Muscle of leg (tissue), 11 donors: ENCODE results near the gene MAS1L. TPM values are rescaled to one million over a fixed set of nuclear protein-coding genes. Genes with fewer than 3 reads are reported as not detected.
A peak's percentile ranks its signal among the peaks of the same experiment; 100 is the strongest.

Source experiments
- DNase-seq: peaks from one replicate; pipeline ENCODE4 v3.0.0; 2013
- H3K27ac ChIP-seq: one replicate; pipeline ENCODE4 v1.5.1; 2013; ENCODE audit warnings: mild to moderate bottlenecking, low read length, control low read depth
- H3K27me3 ChIP-seq: one replicate; pipeline ENCODE4 v1.6.1; 2013; ENCODE audit warnings: low read length; ENCODE audit not compliant: control insufficient read depth, insufficient read depth
- H3K36me3 ChIP-seq: one replicate; pipeline ENCODE4 v1.6.1; 2013; ENCODE audit warnings: low read length; ENCODE audit not compliant: control insufficient read depth, insufficient read depth
- H3K4me1 ChIP-seq: one replicate; pipeline ENCODE4 v1.6.1; 2013; ENCODE audit warnings: low read length; ENCODE audit not compliant: control insufficient read depth, insufficient read depth
- H3K4me3 ChIP-seq: one replicate; pipeline ENCODE4 v1.5.1; 2013; ENCODE audit warnings: low read length, control low read depth
- H3K9me3 ChIP-seq: replicated peaks from 2 replicates; pipeline ENCODE4 v1.6.1; 2013; ENCODE audit warnings: low read depth, low read length; ENCODE audit not compliant: control insufficient read depth
- WGBS: methylation state at CpG from one replicate; pipeline ENCODE4 v1.1.5; 2013; ENCODE audit warnings: missing lambda C conversion rate; ENCODE audit not compliant: insufficient coverage; 5-methylcytosine and 5-hydroxymethylcytosine counted together
- polyA plus RNA-seq, 8 donors: library from polyadenylated mRNA; unstranded; fragments of 120-200 nt; gene quantifications; one replicate each; pipeline versions ENCODE4 v1.2.1 to v1.2.3, GENCODE V29; 2013; ENCODE audit warnings: inconsistent platforms in 1 of 8, low replicate concordance in 1 of 8; ENCODE audit not compliant: insufficient read length in 8 of 8, insufficient read depth in 1 of 8
- total RNA-seq: library from RNA; stranded (reverse); fragments of 120-200 nt; gene quantifications from one replicate; pipeline ENCODE4 v1.2.4, GENCODE V29; 2013

The MAS1L gene
- total and polyA plus RNA-seq, 9 donors: not detected

DNA sequence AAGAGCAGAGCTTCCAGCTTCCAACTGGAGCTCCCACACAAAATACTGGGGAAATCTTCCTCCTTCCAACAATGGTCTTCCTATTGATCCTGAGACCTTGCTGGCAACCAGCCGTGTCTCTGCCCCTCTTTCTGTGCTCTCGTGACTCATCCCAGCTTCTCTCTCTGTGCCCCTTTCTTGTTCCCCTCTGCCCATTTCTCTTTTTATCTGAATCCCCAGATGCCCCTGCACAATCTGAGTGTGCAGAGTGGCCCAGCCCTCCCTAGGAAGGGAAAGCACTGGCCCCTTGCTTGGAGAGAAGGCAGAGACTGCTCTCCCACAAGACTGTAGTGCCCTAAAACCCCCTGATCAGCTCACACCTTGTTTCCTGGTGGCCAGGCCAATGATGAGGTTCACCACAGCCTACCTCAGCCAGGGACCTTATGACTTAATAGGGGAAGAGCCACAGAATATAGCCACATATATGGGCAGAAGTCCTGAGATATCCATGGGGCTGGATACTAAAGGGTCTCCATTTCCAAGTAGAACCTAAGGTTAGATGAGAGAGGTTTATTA, 23.1 kb upstream of the MAS1L start:
- Histone ChIP-seq H3K36me3 (no peaks in the 10 kb centered on the region), H3K4me3 (no peak overlapping the region), H3K4me1 (no peaks in the 10 kb centered on the region), H3K27me3 (peaks cover 3% of the 10 kb centered on the region), H3K27ac (no peak overlapping the region), H3K9me3 (no peaks in the 10 kb centered on the region)
- 78% methylated on average over 1 of the region's 2 CpGs for WGBS
- DNase-seq: no peak

DNA sequence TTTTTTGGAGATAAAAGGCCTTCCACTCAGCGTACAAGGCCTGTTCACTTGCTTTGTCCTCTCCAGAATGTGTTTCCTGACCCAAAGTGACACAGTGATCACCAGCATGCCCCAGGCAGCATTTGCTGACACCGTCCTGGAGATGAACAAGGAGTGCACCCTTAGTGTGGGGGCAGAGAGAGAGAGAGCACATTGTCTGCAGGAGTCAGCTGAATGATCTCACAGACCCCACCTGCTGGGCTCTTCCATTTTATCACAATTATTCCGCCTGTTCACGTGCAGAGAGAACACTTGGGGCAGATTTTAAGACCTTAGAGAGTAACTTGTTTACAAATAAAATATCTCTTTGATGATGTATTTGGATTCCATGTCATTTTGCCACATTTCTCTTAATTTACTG, 22.4 kb upstream of the MAS1L start:
- peaks cover 3% of the 10 kb centered on the region for H3K27me3 ChIP-seq
- no peak overlapping the region for H3K4me3 ChIP-seq
- no peaks in the 10 kb centered on the region for H3K9me3 ChIP-seq
- peak; percentile 1 for DNase-seq
- no peak overlapping the region for H3K27ac ChIP-seq
- WGBS: no CpG with 5 or more reads among the region's 4 CpGs
- no peaks in the 10 kb centered on the region for H3K36me3 ChIP-seq
- no peaks in the 10 kb centered on the region for H3K4me1 ChIP-seq

DNA sequence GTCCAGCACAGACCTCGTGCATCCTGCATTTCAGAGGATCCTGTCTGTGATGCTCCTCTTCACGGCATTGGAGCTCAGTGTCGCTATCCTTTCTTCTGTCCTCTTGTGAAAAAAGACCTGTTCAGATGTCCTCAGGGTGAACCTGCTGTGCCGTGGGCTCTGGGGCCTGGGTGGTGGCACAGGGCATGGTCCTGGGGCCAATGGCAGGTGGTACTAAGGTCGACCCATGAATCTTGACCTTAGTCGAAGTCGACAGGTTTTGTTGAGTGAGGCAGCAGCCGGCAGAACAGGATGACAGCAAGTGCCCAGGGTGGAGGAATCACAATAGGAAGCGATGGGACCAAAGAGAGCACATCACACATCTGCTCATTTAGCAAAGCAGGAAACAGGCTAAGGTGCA, 22.0 kb upstream of the MAS1L start:
- no peak overlapping the region for H3K4me3 ChIP-seq
- H3K36me3 ChIP-seq: no peaks in the 10 kb centered on the region
- no peak overlapping the region for H3K27ac ChIP-seq
- H3K4me1 ChIP-seq: no peaks in the 10 kb centered on the region
- WGBS: 96% methylated on average over 5 of the region's 9 CpGs
- peaks cover 3% of the 10 kb centered on the region for H3K27me3 ChIP-seq
- DNase-seq: no peak
- H3K9me3 ChIP-seq: no peaks in the 10 kb centered on the region

DNA sequence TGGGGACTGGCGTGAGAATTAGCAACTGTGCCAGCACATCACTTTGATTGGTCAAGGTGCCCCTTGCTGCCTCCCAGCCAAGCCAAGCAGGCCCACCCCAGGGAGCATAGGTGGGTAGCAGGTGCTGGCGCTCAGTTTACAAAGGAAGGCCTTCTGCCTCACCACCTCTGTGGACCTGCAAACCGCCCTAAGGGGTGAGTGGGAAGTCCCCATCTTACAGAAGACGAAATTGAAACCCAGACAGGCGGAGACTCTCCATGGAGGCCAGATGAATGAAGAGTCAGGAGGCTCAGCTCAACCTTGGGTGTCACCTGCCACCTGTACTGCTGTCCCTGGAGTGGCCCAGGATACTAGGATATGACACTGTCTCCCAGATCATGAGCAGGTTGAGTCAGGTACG, 21.5 kb upstream of the MAS1L start:
- DNase-seq: no peak
- 83% methylated on average over 5 of the region's 6 CpGs for WGBS
- no peak overlapping the region for H3K4me3 ChIP-seq
- no peaks in the 10 kb centered on the region for H3K9me3 ChIP-seq
- H3K27ac ChIP-seq: no peak overlapping the region
- no peaks in the 10 kb centered on the region for H3K36me3 ChIP-seq
- peaks cover 3% of the 10 kb centered on the region for H3K27me3 ChIP-seq
- H3K4me1 ChIP-seq: no peaks in the 10 kb centered on the region

DNA sequence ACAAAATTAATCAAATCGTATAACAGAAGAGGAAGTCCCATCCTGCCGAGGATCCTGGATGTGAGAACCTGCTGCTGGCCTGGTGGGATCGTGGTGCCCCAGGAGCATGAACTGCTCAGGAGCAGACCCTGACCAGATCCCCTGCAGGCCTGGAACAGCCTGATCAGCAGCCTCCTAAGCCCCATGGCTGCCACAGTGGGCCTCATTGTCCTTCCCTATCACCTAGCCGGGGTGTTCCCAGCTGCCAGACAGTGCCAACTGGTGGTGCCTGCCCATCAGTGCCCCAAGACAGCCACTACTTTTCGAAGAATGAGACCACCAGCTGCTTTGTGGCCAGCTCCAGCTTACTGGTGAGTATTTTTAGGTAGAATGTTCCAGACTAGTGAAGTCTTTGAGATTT, 19.6 kb upstream of the MAS1L start:
- H3K4me3 ChIP-seq: no peak overlapping the region
- DNase-seq: no peak
- H3K27ac ChIP-seq: no peak overlapping the region
- 73% methylated on average over 3 of the region's 5 CpGs for WGBS
- no peaks in the 10 kb centered on the region for H3K9me3 ChIP-seq
- no peaks in the 10 kb centered on the region for H3K4me1 ChIP-seq
- no peaks in the 10 kb centered on the region for H3K36me3 ChIP-seq
- H3K27me3 ChIP-seq: peaks cover 3% of the 10 kb centered on the region

DNA sequence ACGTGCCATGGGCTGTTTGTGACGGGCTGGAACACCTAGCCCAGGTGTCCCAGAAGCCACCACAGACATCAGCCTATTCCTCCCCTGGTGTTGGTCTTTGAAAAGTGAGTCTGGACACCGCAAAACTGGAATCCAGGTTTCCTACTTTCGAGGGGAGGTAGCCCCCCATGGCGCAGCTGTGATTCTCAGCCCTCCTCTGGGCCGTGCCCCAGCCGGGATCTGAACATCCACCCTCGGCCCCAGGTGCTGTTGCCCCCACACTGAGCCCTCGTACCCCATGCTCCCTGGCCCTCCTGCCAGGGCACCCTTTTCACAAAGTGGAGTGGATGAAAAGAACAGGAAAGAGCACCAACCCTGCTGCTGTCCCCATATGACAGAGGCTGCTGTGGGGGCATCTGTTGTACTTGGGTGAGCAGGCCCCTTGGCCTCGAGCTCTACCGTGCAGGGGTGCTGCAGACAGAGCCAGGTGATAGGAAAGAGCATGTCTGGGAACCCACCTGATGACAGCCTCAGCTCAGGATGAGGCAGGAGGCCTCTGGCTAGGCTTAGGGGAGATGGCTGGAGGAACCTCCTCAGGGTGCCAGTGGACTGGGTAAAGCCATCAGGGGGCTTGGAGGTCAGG, 18.8 kb upstream of the MAS1L start:
- Histone ChIP-seq H3K27ac (no peak overlapping the region), H3K36me3 (no peaks in the 10 kb centered on the region), H3K9me3 (no peaks in the 10 kb centered on the region), H3K4me3 (no peak overlapping the region), H3K27me3 (peaks cover 3% of the 10 kb centered on the region), H3K4me1 (no peaks in the 10 kb centered on the region)
- no peak for DNase-seq
- WGBS: 75% methylated on average over 9 of the region's 11 CpGs

DNA sequence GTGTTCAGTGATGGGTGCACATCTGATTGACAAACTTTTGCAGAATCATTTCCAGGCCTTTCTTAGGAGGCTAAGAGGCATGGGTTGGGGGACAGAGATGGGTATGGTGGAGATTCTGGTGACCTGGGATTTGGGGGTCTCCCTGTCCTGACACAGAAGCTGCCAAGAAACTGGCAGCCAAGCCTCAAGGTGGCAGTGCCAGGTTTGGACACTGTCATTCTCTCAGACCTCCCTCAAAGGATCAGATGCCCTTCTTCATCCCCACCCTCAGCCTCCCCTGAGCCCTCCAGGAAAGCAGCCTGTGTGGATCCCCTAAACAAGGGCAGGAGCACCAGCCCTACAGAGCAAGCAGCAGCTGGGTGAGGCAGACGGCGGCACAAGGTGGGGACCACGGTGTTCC, 18.1 kb upstream of the MAS1L start:
- DNase-seq: no peak
- no peak overlapping the region for H3K27ac ChIP-seq
- WGBS: 90% methylated on average over 2 of the region's 3 CpGs
- H3K36me3 ChIP-seq: no peaks in the 10 kb centered on the region
- H3K4me1 ChIP-seq: no peaks in the 10 kb centered on the region
- H3K4me3 ChIP-seq: no peak overlapping the region
- peaks cover under 1% of the 10 kb centered on the region for H3K27me3 ChIP-seq
- H3K9me3 ChIP-seq: no peaks in the 10 kb centered on the region

DNA sequence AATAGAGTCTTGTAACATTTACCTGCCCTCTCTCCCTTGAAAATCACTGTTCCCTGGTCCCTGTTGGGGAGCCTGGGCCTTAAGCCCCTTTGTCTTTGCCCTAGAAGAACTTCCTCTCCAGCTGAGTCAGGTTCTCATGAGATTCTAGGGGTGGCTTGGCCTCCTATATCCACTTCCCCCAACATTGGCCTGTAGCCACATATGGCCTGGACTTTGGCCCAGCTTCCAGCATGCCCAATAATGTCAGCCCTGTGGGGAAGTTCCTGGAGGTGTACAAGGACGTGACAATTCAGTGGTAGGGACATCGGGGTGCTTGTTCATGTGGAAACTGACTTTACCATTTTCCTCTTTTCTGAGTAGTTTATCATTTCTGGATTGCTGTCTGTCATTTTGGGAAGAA, 17.2 kb upstream of the MAS1L start:
- no peak for DNase-seq
- Histone ChIP-seq H3K4me3 (no peak overlapping the region), H3K27ac (no peak overlapping the region), H3K27me3 (peaks cover 4% of the 10 kb centered on the region), H3K4me1 (no peaks in the 10 kb centered on the region), H3K9me3 (no peaks in the 10 kb centered on the region), H3K36me3 (no peaks in the 10 kb centered on the region)
- no CpG with 5 or more reads among the region's 2 CpGs for WGBS

DNA sequence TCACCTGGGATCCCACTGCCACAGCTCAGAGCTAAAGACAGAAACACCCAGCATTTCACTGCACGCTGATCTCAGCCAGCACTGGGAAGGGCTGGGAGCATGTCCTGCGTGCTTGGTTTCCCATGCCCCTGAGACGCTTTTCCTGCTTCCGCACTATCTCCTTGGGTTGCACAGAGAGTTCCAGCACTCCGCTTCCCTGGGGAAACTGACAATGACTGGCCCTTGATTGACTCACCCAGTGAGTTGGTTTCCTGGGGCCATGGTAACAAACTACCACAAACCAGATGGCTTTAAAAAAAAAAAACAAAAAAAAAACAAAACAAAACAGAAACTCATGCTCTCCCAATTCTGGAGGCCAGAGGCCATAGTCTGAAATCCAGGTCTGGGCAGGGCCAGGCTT, 14.8 kb upstream of the MAS1L start:
- 93% methylated on average over 5 of the region's 5 CpGs for WGBS
- peak; percentile 7 for DNase-seq
- Histone ChIP-seq H3K4me1 (no peaks in the 10 kb centered on the region), H3K27me3 (peaks cover 4% of the 10 kb centered on the region), H3K27ac (no peak overlapping the region), H3K9me3 (no peaks in the 10 kb centered on the region), H3K36me3 (no peaks in the 10 kb centered on the region), H3K4me3 (no peak overlapping the region)

DNA sequence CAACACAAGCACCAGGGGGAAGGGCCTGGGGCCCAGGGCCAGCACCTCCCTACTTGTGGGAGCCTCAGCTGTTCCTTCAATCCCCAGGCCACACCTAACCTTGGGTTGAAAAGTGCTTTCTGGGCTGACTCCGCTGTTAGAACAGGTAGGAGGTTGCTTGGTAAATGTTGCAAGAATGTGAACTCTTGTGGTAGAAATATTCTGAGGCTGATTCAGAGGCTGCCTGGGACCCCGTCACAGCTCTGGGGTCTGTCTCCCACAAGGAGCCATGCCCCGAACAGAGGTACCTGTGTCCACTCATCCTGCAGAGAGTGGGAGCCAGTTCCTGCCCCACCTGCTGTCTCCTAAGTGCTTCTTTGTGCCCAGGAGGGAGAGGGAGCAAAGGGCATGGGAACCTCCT, 14.4 kb upstream of the MAS1L start:
- Histone ChIP-seq H3K4me1 (no peaks in the 10 kb centered on the region), H3K4me3 (no peak overlapping the region), H3K27me3 (peaks cover 4% of the 10 kb centered on the region), H3K27ac (no peak overlapping the region), H3K9me3 (no peaks in the 10 kb centered on the region), H3K36me3 (no peaks in the 10 kb centered on the region)
- no CpG with 5 or more reads among the region's 3 CpGs for WGBS
- DNase-seq: no peak

DNA sequence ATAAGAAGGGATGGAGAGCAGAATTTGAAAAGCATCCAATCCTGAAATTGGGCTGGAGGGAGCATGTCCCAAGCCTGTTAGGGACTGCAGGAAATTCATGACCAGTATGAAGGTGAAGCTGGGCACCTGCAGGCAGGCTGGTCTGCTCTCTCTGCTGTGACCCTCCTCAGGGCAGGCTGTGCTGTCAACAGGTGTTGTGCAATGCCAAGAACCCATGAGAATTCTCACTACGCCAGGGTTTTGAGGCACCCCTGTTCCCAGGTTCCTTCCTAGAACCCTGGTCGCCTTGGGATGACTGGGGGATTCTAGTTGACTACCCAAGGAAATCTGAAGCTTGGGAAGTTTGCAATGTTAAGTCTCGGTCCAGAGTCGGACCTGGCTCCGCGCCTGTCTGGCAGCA, 13.3 kb upstream of the MAS1L start:
- no peaks in the 10 kb centered on the region for H3K36me3 ChIP-seq
- H3K27ac ChIP-seq: no peak overlapping the region
- no peaks in the 10 kb centered on the region for H3K4me1 ChIP-seq
- DNase-seq: no peak
- no peak overlapping the region for H3K4me3 ChIP-seq
- H3K27me3 ChIP-seq: peaks cover 4% of the 10 kb centered on the region
- whole genome bisulfite sequencing: 79% methylated on average over 6 of the region's 6 CpGs
- H3K9me3 ChIP-seq: no peaks in the 10 kb centered on the region
